ENCODE results near the gene RPS3.

GRCh38 chr11:75423721-75424120 is 24.4 kb downstream of the RPS3 start:
- no peak for TF ChIP-seq POLR2A (IDR thresholded peaks at IDR 0.05)
- no peak for TF ChIP-seq CTCF (IDR thresholded peaks at IDR 0.05 in 4 of 5, conservative IDR thresholded peaks at IDR 0.05 in 1 of 5)
